SK-N-SH (cell line): ENCODE data around the gene C12orf42. TPM values are rescaled to one million over a fixed set of nuclear protein-coding genes. Genes with fewer than 3 reads are reported as not detected.

ENCODE experiments used
- CTCF ChIP-seq: fragments of 200-600 bp; sonication (generic); IDR thresholded peaks from 2 replicates; pipeline ENCODE4 v1.6.1; 2017; ENCODE audit warnings: antibody characterized with exemption, mild to moderate bottlenecking, moderate library complexity
- ELF1 ChIP-seq: IDR thresholded peaks from 2 replicates; pipeline ENCODE4 v1.4.0; 2012
- EZH2phosphoT487 ChIP-seq: fragments of 200-600 bp; sonication (generic); IDR thresholded peaks from 2 replicates; pipeline ENCODE4 v1.6.1; 2017; ENCODE audit warnings: low read depth, mixed run types, mild to moderate bottlenecking, antibody characterized with exemption, moderate library complexity, borderline replicate concordance
- NFIC ChIP-seq: IDR thresholded peaks from 2 replicates; pipeline ENCODE4 v1.4.0; 2012; ENCODE audit warnings: borderline replicate concordance
- TCF12 ChIP-seq: IDR thresholded peaks from 2 replicates; pipeline ENCODE4 v1.4.0; 2012
- polyA plus RNA-seq, 3 experiments: library from polyadenylated mRNA; depleted of rRNA; stranded (reverse); fragments of >200 nt; gene quantifications; 2 replicates each; pipeline ENCODE4 v1.2.3, GENCODE V29; 2012

C12orf42 gene
- polyA plus RNA-seq, 1 of the 3 experiments (the other 2 are of a cell fraction): not detected

- TF ChIP-seq EZH2phosphoT487 (no peak), TCF12 (no peak), CTCF (no peak), ELF1 (no peak), NFIC (no peak)
These were observed 238.0 kb downstream of the C12orf42 start (continued) for GRCh38 chr12:103257763-103258162.

Other genes starting within 250 kb of the C12orf42 start
- not detected in 2 replicates for gene STAB2, start 91.3 kb upstream of the C12orf42 start, polyA plus RNA-seq (2012; rRNA removed)